Measurements from ENCODE around the gene GRIFIN. TPM values are rescaled to one million over a fixed set of nuclear protein-coding genes. Genes with fewer than 3 reads are reported as not detected.
"Not testable (repeated sequence)": the region's sequence is repeated elsewhere in the genome, so short reads cannot be mapped to it uniquely, and the experiment has no call there.

The GRIFIN gene
- total and polyA plus RNA-seq, 2 experiments from 2014 or later = not detected

DNA sequence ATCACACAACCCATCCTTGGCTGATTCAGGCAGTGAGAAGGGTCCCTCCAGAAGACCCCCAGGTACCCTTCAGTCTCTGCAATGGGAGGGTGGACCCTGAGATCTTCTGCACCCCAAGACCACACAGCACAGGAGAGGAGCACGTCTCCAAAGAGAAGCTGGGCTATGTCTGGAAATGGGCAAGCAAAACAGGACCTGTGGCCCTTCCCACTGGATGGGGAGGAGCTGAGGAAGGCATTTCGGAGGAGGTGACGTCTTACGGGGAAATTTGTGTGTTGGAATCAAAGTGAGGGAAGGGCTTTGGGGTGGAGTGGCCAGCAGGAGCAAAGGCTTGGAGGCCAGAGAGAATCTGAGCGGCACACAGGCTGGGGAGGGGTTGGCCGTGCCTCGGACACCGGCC is 16.5 kb downstream of the GRIFIN start:
- Histone ChIP-seq H3K4me3 (no peak overlapping the region), H4K20me1 (ENCODE audit: insufficient read depth, poor library complexity, severe bottlenecking) (no peaks in the 10 kb centered on the region), H3K36me3 (replicated peaks; ENCODE audit: insufficient read depth, low read depth) (no peaks in the 10 kb centered on the region), H3K27me3 (no peaks in the 10 kb centered on the region), H3K9me2 (replicated peaks; ENCODE audit: insufficient read depth) (no peaks in the 10 kb centered on the region), H3K27ac (no peak overlapping the region), H3K79me2 (no peaks in the 10 kb centered on the region), H3K4me1 (ENCODE audit: insufficient read depth) (no peaks in the 10 kb centered on the region), H3K4me2 (no peak overlapping the region), H3K9me3 (ENCODE audit: low read depth) (no peaks in the 10 kb centered on the region), H2AFZ (no peak overlapping the region)
- TF ChIP-seq EZH2phosphoT487 (IDR thresholded peaks at IDR 0.05; ENCODE audit: low read depth, severe bottlenecking, unreplicated experiment) = no peak
- WGBS (ENCODE audit: low lambda C conversion rate, missing lambda C conversion rate) = 85% methylated on average over 8 of the region's 8 CpGs
- DNase-seq (ENCODE audit: low spot score) = no peak

DNA sequence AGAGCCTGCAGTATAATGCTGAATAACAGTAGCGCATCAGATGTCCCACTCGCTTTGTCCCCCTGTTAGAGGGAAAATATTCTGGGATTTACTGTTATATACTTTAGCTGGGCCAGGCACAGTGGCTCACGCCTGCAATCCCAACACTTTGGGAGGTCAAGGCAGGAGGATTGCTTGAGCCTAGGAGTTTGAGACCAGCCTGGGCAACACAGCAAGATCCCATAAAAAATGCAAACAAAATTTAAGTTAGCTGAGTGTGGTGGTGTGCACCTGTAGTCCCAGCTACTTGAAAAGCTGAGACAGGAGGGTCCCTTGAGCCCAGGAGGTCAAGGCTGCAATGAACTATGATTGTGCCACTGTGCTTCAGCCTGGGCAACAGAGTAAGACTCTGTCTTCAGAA is 22.3 kb downstream of the GRIFIN start:
- H3K79me2 ChIP-seq; H2AFZ ChIP-seq; H3K4me1 ChIP-seq (ENCODE audit: insufficient read depth); H4K20me1 ChIP-seq (ENCODE audit: insufficient read depth, poor library complexity, severe bottlenecking); H3K27me3 ChIP-seq; H3K27ac ChIP-seq; H3K4me3 ChIP-seq; H3K9me3 ChIP-seq (ENCODE audit: low read depth); H3K36me3 ChIP-seq (replicated peaks; ENCODE audit: insufficient read depth, low read depth); H3K9me2 ChIP-seq (replicated peaks; ENCODE audit: insufficient read depth); H3K4me2 ChIP-seq; DNase-seq (ENCODE audit: low spot score): not testable (repeated sequence)
- 97% methylated on average over 3 of the region's 3 CpGs for WGBS (ENCODE audit: low lambda C conversion rate, missing lambda C conversion rate)

DNA sequence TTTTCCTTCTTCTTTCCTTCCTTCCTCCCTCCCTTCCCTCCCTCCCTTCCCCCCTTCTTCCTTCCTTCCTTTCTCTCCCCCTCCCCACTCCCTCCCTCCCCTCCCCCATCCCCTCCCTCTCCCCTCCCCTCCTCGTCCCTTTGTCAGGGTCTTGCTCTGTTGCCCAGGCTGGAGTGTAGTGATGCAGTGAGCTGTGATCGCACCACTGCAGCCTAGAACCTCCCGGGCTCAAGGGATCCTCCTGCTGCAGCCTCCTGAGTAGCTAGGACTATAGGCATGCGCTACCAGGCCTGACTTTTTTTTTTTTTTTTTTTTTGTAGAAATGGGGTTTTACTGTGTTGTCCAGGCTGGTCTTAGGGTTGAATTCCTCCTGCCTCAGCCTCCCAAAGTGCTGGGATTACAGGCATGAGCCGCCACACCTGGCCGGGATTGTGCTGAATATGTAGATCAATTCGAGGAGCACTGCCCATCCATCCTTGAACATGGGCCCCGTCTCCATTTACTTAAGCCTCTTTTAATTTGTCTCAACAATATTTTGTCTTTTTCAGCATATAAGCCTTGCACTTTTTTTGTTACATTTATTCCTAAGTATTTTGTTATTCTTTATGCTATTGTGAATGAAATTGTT is 23.4 kb downstream of the GRIFIN start:
- 91% methylated on average over 8 of the region's 8 CpGs for WGBS (ENCODE audit: low lambda C conversion rate, missing lambda C conversion rate)
- TF ChIP-seq, protein P1, sequence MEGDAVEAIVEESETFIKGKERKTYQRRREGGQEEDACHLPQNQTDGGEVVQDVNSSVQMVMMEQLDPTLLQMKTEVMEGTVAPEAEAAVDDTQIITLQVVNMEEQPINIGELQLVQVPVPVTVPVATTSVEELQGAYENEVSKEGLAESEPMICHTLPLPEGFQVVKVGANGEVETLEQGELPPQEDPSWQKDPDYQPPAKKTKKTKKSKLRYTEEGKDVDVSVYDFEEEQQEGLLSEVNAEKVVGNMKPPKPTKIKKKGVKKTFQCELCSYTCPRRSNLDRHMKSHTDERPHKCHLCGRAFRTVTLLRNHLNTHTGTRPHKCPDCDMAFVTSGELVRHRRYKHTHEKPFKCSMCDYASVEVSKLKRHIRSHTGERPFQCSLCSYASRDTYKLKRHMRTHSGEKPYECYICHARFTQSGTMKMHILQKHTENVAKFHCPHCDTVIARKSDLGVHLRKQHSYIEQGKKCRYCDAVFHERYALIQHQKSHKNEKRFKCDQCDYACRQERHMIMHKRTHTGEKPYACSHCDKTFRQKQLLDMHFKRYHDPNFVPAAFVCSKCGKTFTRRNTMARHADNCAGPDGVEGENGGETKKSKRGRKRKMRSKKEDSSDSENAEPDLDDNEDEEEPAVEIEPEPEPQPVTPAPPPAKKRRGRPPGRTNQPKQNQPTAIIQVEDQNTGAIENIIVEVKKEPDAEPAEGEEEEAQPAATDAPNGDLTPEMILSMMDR (IDR thresholded peaks at IDR 0.05; ENCODE audit: poor library complexity) = no peak
- no peak for TF ChIP-seq EZH2 (IDR thresholded peaks at IDR 0.05; ENCODE audit: borderline replicate concordance)
- no peak for TF ChIP-seq EZH2phosphoT487 (IDR thresholded peaks at IDR 0.05; ENCODE audit: low read depth, severe bottlenecking, unreplicated experiment)
- Histone ChIP-seq H3K4me2 (no peak overlapping the region), H3K27me3 (no peaks in the 10 kb centered on the region), H3K9me3 (ENCODE audit: low read depth) (no peaks in the 10 kb centered on the region), H3K36me3 (replicated peaks; ENCODE audit: insufficient read depth, low read depth) (no peaks in the 10 kb centered on the region), H3K27ac (no peak overlapping the region), H3K9me2 (replicated peaks; ENCODE audit: insufficient read depth) (no peaks in the 10 kb centered on the region), H3K4me3 (no peak overlapping the region), H2AFZ (no peak overlapping the region), H4K20me1 (ENCODE audit: insufficient read depth, poor library complexity, severe bottlenecking) (no peaks in the 10 kb centered on the region), H3K79me2 (no peaks in the 10 kb centered on the region), H3K4me1 (ENCODE audit: insufficient read depth) (peaks cover 6% of the 10 kb centered on the region)
- DNase-seq (ENCODE audit: low spot score) = no peak

DNA sequence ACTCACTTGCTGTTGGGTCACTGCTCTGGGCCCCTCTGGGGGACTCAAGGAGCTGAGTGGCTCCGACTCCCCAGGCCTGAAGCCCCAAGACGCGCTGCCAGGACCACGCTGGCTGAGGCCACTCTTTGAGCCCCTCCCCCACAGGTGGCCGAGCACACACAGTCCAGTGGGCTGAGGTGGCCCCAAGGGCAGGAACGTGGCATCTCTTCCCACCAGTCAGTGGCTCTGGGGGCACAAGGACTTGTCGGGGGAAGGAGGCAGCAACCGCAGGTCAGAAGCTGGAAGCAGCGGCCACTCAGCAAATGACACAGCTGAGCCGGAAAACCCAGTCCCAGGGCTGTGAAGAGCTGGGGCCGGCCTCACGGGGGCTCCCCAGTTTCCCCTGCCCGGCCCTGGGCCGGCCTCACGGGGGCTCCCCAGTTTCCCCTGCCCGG is 24.1 kb downstream of the GRIFIN start:
- Histone ChIP-seq H3K4me1 (ENCODE audit: insufficient read depth) (peaks cover 6% of the 10 kb centered on the region), H3K4me2 (peak overlapping the region; percentile 76), H3K9me2 (replicated peaks; ENCODE audit: insufficient read depth) (no peaks in the 10 kb centered on the region), H3K27me3 (no peaks in the 10 kb centered on the region), H4K20me1 (ENCODE audit: insufficient read depth, poor library complexity, severe bottlenecking) (no peaks in the 10 kb centered on the region), H3K9me3 (ENCODE audit: low read depth) (no peaks in the 10 kb centered on the region), H3K79me2 (no peaks in the 10 kb centered on the region), H2AFZ (peak overlapping the region; percentile 50), H3K4me3 (no peak overlapping the region), H3K36me3 (replicated peaks; ENCODE audit: insufficient read depth, low read depth) (no peaks in the 10 kb centered on the region), H3K27ac (no peak overlapping the region)
- TF ChIP-seq, protein P1 (IDR thresholded peaks at IDR 0.05; ENCODE audit: poor library complexity) = no peak
- TF ChIP-seq EZH2phosphoT487 (IDR thresholded peaks at IDR 0.05; ENCODE audit: low read depth, severe bottlenecking, unreplicated experiment) (no peak), EZH2 (IDR thresholded peaks at IDR 0.05; ENCODE audit: borderline replicate concordance) (no peak)
- peak; percentile 28 for DNase-seq (ENCODE audit: low spot score)
- WGBS (ENCODE audit: low lambda C conversion rate, missing lambda C conversion rate) = 74% methylated on average over 10 of the region's 16 CpGs

Measured in hepatocyte (in vitro differentiated cells).